ELR (cell line): ENCODE data around the gene BRSK1.

Source experiments
- DNase-seq: peaks from one replicate; pipeline ENCODE4 v3.0.0-alpha.2; 2015; ENCODE audit warnings: low read depth

The BRSK1 gene

DNA sequence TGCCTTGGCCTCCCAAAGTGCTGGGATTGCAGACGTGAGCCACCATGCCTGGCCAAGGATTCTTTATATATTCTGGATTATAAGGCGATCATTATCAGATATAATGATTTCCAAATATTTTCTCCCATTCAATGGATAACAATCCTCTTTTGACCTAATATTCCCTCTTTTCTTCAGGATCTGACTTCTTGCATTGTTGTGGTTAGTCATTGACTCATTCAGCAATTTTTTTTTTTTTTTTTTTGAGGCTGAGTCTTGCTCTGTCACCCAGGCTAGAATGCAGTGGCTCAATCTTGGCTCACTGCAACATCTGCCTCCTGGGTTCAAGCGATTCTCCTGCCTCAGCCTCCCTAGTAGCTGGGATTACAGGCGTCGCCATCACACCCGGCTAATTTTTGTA lies 46.0 kb downstream of the BRSK1 start:
- peak; percentile 77 for DNase-seq

DNA sequence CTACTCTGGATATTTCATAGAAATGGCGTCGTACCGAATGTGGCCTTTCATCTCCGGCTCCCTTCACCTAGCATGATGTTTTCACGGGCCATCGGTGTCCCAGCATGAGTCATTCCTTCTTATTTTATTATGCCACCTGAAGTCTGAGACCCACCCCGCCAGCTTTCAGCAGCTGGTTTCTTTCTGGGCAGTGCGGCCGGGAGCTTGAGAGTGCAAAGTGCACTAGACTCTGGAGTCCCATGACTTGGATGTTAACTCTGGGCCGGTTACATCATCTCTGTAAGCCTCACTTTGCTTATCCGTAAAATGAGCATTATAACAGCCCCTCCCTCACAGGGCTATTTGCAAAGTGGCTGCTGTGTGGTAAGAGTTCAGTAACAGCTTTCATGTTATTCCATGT lies 50.1 kb downstream of the BRSK1 start:
- no peak for DNase-seq

GRCh38 chr19:55336101-55336500 lies 52.3 kb downstream of the BRSK1 start:
- DNase-seq: peak; percentile 50

DNA sequence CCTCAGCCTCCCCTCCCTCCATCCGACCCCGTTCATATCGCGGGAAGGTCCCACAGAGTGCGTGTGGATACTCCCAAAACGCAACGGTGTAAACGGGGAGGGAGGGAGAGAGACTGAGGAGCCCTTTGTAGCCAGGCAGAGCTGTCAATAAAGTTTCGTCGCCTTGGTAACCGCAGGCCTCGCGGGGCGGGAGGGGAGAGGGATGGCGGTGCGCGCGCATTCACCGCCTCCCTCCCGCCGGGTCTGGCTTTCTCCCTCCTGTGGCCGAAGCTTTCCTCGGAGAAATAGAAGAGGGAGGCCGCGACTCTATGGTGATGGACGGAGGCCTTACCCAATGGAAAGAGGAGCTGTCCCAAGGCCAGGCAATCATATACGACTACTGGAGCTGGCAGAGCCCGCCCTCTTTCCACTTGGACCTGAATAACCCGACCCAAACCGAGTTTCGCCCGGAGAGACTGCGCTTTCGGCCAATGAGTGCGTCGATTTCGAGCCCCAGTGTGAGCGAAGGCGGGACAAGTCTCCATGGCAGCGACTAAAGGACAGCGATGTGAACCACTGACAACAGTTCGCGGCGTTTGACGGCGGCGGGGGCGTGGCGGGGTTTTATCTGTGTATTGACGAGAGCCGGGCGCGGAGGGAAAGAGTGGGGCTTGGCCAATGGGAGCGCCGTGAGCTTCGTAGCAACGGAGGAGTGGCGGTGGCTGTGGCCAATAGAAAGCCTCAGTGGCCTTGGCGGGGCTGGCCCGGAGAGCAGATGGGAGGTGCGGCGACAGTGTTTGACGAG lies 55.5 kb downstream of the BRSK1 start, which contains the start of gene KMT5C:
Gene KMT5C (plus strand): TSS at position 772 of the 784 bp plus-strand sequence. CDS start 2,061 bp downstream, outside the sequence.
- DNase-seq: peak; percentile 100

GRCh38 chr19:55339889-55340783 lies 56.3 kb downstream of the BRSK1 start:
- peak; percentile 40 for DNase-seq

GRCh38 chr19:55340784-55341147 lies 57.0 kb downstream of the BRSK1 start:
- DNase-seq: peak; percentile 40

DNA sequence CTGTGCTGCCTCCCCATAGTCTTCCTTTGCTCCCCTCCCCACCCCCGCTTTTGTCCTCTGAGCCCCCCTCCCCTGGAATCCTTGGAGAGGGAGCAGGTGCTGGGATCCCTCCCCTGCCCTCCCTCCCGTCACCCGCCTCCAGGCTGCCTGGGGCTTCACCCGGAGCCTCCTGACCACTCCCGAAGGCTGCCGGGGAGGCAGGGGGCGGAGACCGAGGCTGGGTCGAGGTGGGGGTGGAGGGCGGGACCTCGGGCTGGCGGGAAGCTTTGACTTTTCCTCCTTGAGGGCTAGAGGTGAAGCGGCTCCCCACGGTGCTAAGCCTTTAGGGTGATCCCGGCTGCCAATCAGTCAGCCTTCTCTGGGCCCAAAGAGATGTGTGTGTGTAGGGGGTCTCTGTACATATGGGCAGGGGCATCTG lies 57.4 kb downstream of the BRSK1 start:
- DNase-seq: peak; percentile 75

GRCh38 chr19:55341595-55342531 lies 58.1 kb downstream of the BRSK1 start:
- DNase-seq: no peak

DNA sequence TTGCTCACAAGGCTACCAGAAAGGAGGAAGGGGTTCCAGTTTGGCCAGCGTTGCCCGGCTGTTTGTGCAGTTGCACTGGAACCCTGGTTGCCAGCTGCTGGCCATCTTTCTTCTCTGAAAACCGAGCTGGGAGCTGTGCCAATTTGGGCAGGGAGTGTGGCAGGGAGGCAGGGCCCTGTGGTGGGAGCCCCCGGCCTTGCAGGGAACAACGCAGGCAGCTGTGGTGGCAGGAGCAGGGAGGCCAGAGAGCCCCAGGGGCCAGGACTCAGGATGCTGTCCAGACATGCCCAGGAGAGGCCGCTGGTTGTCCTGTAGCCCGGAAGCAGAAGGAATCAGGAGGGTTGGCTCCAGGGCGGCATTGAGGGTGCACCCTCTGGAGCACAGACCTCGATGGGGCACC lies 60.6 kb downstream of the BRSK1 start:
- DNase-seq: no peak

DNA sequence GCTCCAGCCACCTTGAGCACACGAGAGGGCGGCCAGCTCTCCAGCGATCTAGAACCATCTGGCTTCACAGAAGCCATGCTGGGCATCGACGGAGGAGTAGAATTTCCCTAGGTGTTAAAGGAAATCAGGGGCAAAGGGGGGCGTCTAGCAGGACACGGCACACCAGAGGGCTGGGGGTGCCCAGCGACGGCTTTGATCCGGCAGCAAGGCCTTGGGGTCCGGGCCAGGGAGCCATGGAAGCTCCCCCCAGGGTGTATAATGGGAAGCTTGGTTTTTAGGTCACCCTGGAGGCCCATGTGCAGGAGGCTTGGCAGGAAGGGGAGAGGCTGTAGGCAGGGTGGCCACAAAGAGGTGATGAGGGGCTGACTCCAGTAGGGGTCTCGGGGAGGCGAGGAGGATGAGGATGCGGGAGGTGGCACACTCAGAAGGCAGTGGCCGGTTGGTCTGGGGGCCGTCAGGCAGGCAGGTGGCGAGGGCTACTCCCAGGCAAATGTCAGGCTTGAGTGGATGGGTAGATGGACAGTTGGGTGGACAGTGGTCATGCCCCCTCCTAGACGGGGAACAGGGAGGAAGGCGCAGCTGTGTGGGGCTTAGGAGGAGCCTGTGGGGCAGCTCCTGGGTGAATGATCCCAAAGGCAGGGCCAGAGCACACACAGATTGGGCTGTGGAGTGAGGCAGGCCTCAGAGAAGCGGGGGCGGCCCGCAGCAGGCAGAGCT lies 61.5 kb downstream of the BRSK1 start:
- no peak for DNase-seq

GRCh38 chr19:55345818-55346724 lies 62.3 kb downstream of the BRSK1 start:
- DNase-seq: no peak

- DNase-seq: no peak
Observed at GRCh38 chr19:55346725-55347441, 63.1 kb downstream of the BRSK1 start.

DNA sequence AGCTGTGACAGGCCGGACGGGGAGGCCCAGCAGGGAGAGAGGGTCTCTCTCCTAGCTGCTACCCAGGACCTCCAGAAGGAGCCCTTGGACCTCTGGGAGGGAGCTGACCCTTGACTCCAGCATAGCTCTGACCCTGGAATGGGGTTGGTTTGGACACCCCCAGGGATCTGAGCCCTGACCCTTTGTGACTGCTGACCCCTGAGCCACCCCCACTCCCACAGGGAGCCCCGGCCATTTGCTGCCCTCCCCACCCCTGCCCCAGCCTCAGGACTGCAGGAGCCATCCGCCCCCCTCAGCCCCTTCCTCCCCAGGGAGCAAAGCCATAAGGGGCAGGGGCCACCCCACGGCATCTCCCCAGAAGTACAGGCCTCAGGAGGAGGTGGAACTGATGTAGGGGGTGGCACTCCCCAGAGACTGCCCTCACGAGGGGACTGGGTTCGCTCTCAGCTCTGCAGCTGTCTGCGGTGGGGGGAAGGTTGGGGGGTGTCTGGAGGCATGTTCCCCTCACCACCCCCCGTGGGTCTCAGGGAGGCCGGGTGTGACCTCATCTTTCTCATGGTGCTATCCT lies 63.7 kb downstream of the BRSK1 start:
- DNase-seq: no peak

GRCh38 chr19:55348317-55349034 lies 64.7 kb downstream of the BRSK1 start:
- no peak for DNase-seq

GRCh38 chr19:55350620-55351315 lies 67.0 kb downstream of the BRSK1 start:
- DNase-seq: no peak

DNA sequence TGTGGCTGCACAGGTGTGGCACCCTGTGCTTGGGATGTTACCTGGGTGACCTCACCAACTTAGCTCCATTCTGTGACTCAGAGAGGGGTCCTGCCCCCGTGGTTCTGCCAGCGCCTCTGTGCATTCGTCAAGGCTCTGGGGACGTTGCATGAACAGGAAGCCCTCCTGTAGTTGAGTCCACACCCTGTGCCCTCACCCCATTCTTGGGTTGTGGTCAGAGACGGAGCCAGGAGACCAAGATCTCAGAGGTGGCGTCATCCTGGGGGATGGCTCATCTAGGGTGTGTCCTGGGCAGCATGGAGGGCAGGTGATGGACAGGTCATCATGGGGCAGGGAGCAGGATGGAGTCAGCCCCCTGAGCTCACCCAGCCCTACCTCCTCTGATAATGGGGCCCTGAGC lies 68.2 kb downstream of the BRSK1 start:
- no peak for DNase-seq

DNA sequence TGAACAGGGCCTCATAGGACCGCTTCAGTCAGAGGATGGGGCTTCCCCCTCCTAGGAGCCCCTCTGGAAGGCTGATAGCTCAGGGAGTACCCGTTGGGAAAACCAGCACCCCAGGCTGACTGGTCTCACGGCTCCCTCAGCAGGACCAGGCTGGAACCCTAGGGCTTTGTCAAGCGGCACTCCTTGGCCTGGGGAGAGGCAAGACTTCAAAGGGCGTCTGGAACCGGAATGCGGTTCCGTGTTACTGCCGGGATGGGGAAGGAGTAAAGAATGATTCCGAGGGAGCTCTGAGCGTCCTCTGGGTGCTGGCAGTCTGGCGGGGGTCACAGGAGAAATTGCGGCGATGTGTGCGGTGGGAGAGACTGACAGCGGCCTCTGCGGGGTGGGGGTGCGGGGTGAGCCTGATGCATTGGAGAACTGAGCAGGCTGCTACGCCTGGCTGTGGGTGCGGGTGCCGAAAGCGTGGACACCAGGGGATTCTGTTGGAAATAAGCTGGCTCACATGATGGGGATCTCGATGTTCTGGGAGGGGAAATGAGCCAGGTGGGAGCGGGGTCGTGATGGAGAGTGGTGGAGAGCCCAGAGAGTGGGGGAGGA lies 68.8 kb downstream of the BRSK1 start:
- no peak for DNase-seq
